Peyer's patch (tissue), 4 donors: ENCODE data around the gene NTF3. TPM values are rescaled to one million over a fixed set of nuclear protein-coding genes. Genes with fewer than 3 reads are reported as not detected.

Experiments
- DNase-seq, 3 donors: peaks; one replicate each; pipeline ENCODE4 v3.0.0-alpha.2; 2017 to 2019
- H3K27ac ChIP-seq, 4 donors: fragments of 200-600 bp; sonication (generic); one replicate each; pipeline ENCODE4 v1.5.1; 2016 to 2019
- H3K27me3 ChIP-seq, 2 donors: fragments of 200-600 bp; sonication (generic); one replicate each; pipeline ENCODE4 v1.5.1; 2019
- H3K36me3 ChIP-seq, 3 donors: fragments of 200-600 bp; sonication (generic); one replicate each; pipeline ENCODE4 v1.5.1; 2016 to 2019
- H3K4me1 ChIP-seq, 4 donors: fragments of 200-600 bp; sonication (generic); one replicate each; pipeline ENCODE4 v1.5.1; 2016 to 2019
- H3K4me3 ChIP-seq, 4 donors: fragments of 200-600 bp; sonication (generic); 1 replicate in 3 of 4; 2 replicates in 1 of 4; pipeline ENCODE4 v1.5.1; 2016 to 2019; ENCODE audit warnings: mild to moderate bottlenecking in 1 of 4
- H3K9me3 ChIP-seq, 4 donors: fragments of 200-600 bp; sonication (generic); one replicate each; pipeline ENCODE4 v1.5.1; 2016 to 2019; ENCODE audit warnings: mild to moderate bottlenecking in 1 of 4
- POLR2A ChIP-seq, 2 donors: fragments of 450-650 bp; IDR thresholded peaks; one replicate each; pipeline ENCODE4 v1.5.1; 2017; ENCODE audit warnings: antibody characterized with exemption in 2 of 2, mild to moderate bottlenecking in 2 of 2, moderate library complexity in 2 of 2
- total RNA-seq, 4 donors: library from RNA; depleted of rRNA; stranded (reverse); fragments of >200 nt; gene quantifications; one replicate each; pipeline ENCODE4 v1.1.0, GENCODE V29; 2016
- TF ChIP-seq, protein P1 (sequence below), 6 experiments: fragments of 450-650 bp in 4 of 6; fragments of 200-600 bp in 2 of 6; sonication (generic) in 1 of 6; IDR thresholded peaks; one replicate each; pipeline ENCODE4 v1.5.1; 2017 to 2019; ENCODE audit warnings: antibody characterized with exemption in 6 of 6, mild to moderate bottlenecking in 3 of 6, moderate library complexity in 1 of 6

The NTF3 gene
- total RNA-seq, 4 donors from 2014 or later: 1.4 TPM; not detected in 3

DNA sequence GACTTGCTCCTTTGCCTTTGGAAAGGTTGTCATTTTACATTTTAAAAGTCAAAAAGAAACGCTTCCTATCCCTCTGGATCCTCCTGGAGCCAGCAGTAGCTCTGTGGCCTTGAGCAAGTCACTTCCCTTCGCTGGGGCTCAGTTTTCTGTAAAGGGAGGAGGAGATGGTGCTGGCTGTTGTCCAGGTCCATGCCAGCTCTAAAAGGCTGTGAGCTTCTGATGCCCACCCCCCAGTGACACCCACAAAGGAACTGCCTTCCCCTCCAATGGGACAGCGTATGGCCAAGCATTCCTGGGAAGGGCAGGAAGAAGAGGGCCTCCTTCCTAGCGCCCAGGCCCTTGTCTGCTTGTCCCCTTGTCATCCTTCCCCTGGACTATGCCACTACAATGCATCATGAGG lies 81.5 kb downstream of the NTF3 start:
- Histone ChIP-seq H3K27ac (no peak overlapping the region), H3K27me3 (no peaks in the 10 kb centered on the region), H3K36me3 (no peaks in the 10 kb centered on the region), H3K4me3 (no peak overlapping the region), H3K4me1 (no peaks in the 10 kb centered on the region), H3K9me3 (no peaks in the 10 kb centered on the region)
- no peak for DNase-seq
- no peak for TF ChIP-seq POLR2A (IDR thresholded peaks at IDR 0.05)
- TF ChIP-seq, protein P1, sequence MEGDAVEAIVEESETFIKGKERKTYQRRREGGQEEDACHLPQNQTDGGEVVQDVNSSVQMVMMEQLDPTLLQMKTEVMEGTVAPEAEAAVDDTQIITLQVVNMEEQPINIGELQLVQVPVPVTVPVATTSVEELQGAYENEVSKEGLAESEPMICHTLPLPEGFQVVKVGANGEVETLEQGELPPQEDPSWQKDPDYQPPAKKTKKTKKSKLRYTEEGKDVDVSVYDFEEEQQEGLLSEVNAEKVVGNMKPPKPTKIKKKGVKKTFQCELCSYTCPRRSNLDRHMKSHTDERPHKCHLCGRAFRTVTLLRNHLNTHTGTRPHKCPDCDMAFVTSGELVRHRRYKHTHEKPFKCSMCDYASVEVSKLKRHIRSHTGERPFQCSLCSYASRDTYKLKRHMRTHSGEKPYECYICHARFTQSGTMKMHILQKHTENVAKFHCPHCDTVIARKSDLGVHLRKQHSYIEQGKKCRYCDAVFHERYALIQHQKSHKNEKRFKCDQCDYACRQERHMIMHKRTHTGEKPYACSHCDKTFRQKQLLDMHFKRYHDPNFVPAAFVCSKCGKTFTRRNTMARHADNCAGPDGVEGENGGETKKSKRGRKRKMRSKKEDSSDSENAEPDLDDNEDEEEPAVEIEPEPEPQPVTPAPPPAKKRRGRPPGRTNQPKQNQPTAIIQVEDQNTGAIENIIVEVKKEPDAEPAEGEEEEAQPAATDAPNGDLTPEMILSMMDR (IDR thresholded peaks at IDR 0.05): no peak

GRCh38 chr12:5514016-5514415 lies 82.1 kb downstream of the NTF3 start:
- Histone ChIP-seq H3K9me3 (no peaks in the 10 kb centered on the region), H3K27ac (no peak overlapping the region), H3K36me3 (no peaks in the 10 kb centered on the region), H3K4me1 (no peaks in the 10 kb centered on the region), H3K27me3 (no peaks in the 10 kb centered on the region), H3K4me3 (no peak overlapping the region)
- no peak for DNase-seq
- TF ChIP-seq, protein P1 (IDR thresholded peaks at IDR 0.05): no peak
- no peak for TF ChIP-seq POLR2A (IDR thresholded peaks at IDR 0.05)

- H3K27me3 ChIP-seq: no peaks in the 10 kb centered on the region
- DNase-seq: no peak
- no peak overlapping the region for H3K4me3 ChIP-seq
- H3K9me3 ChIP-seq: no peaks in the 10 kb centered on the region
- H3K4me1 ChIP-seq: no peaks in the 10 kb centered on the region
- no peaks in the 10 kb centered on the region for H3K36me3 ChIP-seq
- H3K27ac ChIP-seq: no peak overlapping the region
- TF ChIP-seq, protein P1 (IDR thresholded peaks at IDR 0.05): no peak
- TF ChIP-seq POLR2A (IDR thresholded peaks at IDR 0.05): no peak
Observed at GRCh38 chr12:5514545-5514944, 82.6 kb downstream of the NTF3 start.

- no peak for DNase-seq
- no peaks in the 10 kb centered on the region for H3K36me3 ChIP-seq
- H3K4me1 ChIP-seq: no peaks in the 10 kb centered on the region
- H3K9me3 ChIP-seq: no peaks in the 10 kb centered on the region
- no peak overlapping the region for H3K27ac ChIP-seq
- H3K4me3 ChIP-seq: no peak overlapping the region
- TF ChIP-seq POLR2A (IDR thresholded peaks at IDR 0.05): no peak
- TF ChIP-seq, protein P1 (IDR thresholded peaks at IDR 0.05): no peak
- no peaks in the 10 kb centered on the region for H3K27me3 ChIP-seq
Observed at GRCh38 chr12:5515458-5515857, 83.5 kb downstream of the NTF3 start.

GRCh38 chr12:5516371-5517241 lies 84.7 kb downstream of the NTF3 start:
- Histone ChIP-seq H3K27me3 (no peaks in the 10 kb centered on the region), H3K36me3 (no peaks in the 10 kb centered on the region), H3K27ac (no peak overlapping the region), H3K9me3 (no peaks in the 10 kb centered on the region), H3K4me1 (no peaks in the 10 kb centered on the region), H3K4me3 (no peak overlapping the region)
- DNase-seq: no peak
- TF ChIP-seq, protein P1 (IDR thresholded peaks at IDR 0.05): no peak
- no peak for TF ChIP-seq POLR2A (IDR thresholded peaks at IDR 0.05)
